DOHH2 (cell line): ENCODE data around the gene HSD17B12.

Experiments
- H3F3A ChIP-seq: fragments of 200-600 bp; sonication (generic), shearing (Covaris generic); 2 replicates; pipeline ENCODE4 v1.6.0; 2016; ENCODE audit warnings: antibody characterized with exemption, mild to moderate bottlenecking; ENCODE audit not compliant: control insufficient read depth, insufficient read depth
- H3K27ac ChIP-seq: fragments of 200-600 bp; sonication (generic); 2 replicates; pipeline ENCODE4 v1.5.1; 2014; ENCODE audit warnings: low read depth, mild to moderate bottlenecking, low read length, moderate library complexity
- H3K27me3 ChIP-seq: fragments of 200-600 bp; sonication (generic); 2 replicates; pipeline ENCODE4 v1.6.1; 2014; ENCODE audit warnings: mild to moderate bottlenecking, low read length, mixed read lengths; ENCODE audit not compliant: control insufficient read depth
- H3K36me3 ChIP-seq: fragments of 200-600 bp; sonication (generic); 2 replicates; pipeline ENCODE4 v1.6.1; 2014; ENCODE audit warnings: mild to moderate bottlenecking, low read length, moderate library complexity, mixed read lengths; ENCODE audit not compliant: control insufficient read depth
- H3K4me1 ChIP-seq: fragments of 200-600 bp; sonication (generic); 2 replicates; pipeline ENCODE4 v1.6.1; 2014; ENCODE audit warnings: mild to moderate bottlenecking, low read length, mixed read lengths; ENCODE audit not compliant: control insufficient read depth
- H3K4me2 ChIP-seq: fragments of 200-600 bp; sonication (generic); 2 replicates; pipeline ENCODE4 v1.6.0; 2014; ENCODE audit warnings: mild to moderate bottlenecking, low read length, moderate library complexity
- H3K4me3 ChIP-seq: fragments of 200-600 bp; sonication (generic); 2 replicates; pipeline ENCODE4 v1.5.1; 2014; ENCODE audit warnings: mild to moderate bottlenecking, low read length, mixed read lengths
- H3K79me2 ChIP-seq: fragments of 200-600 bp; sonication (generic); 2 replicates; pipeline ENCODE4 v1.6.1; 2014; ENCODE audit warnings: mild to moderate bottlenecking, low read length, mixed read lengths; ENCODE audit not compliant: control insufficient read depth
- H3K9me2 ChIP-seq: fragments of 200-600 bp; sonication (generic); replicated peaks from 2 replicates; pipeline ENCODE4 v1.6.1; 2014; ENCODE audit warnings: mild to moderate bottlenecking, low read length, mixed read lengths; ENCODE audit not compliant: control insufficient read depth
- H3K9me3 ChIP-seq: fragments of 200-600 bp; sonication (generic); 2 replicates; pipeline ENCODE4 v1.6.1; 2014; ENCODE audit warnings: antibody characterized with exemption, low read length, mixed read lengths; ENCODE audit not compliant: control insufficient read depth, insufficient read depth
- H4K20me1 ChIP-seq: fragments of 200-600 bp; sonication (generic); 2 replicates; pipeline ENCODE4 v1.6.0; 2014; ENCODE audit warnings: low read depth, mild to moderate bottlenecking, antibody characterized with exemption, low read length, moderate library complexity; ENCODE audit not compliant: control insufficient read depth, insufficient read depth
- EZH2phosphoT487 ChIP-seq: fragments of 200-600 bp; sonication (generic); IDR thresholded peaks from 2 replicates; pipeline ENCODE4 v1.6.1; 2017; ENCODE audit warnings: borderline replicate concordance, mild to moderate bottlenecking, antibody characterized with exemption, low read length, moderate library complexity, mixed read lengths
- TF ChIP-seq, protein P1 (sequence below): fragments of 200-600 bp; sonication (generic); IDR thresholded peaks from one replicate; pipeline ENCODE4 v1.5.1; 2014; ENCODE audit warnings: antibody characterized with exemption, mild to moderate bottlenecking, low read depth, low read length; ENCODE audit not compliant: poor library complexity, severe bottlenecking

The HSD17B12 gene

DNA sequence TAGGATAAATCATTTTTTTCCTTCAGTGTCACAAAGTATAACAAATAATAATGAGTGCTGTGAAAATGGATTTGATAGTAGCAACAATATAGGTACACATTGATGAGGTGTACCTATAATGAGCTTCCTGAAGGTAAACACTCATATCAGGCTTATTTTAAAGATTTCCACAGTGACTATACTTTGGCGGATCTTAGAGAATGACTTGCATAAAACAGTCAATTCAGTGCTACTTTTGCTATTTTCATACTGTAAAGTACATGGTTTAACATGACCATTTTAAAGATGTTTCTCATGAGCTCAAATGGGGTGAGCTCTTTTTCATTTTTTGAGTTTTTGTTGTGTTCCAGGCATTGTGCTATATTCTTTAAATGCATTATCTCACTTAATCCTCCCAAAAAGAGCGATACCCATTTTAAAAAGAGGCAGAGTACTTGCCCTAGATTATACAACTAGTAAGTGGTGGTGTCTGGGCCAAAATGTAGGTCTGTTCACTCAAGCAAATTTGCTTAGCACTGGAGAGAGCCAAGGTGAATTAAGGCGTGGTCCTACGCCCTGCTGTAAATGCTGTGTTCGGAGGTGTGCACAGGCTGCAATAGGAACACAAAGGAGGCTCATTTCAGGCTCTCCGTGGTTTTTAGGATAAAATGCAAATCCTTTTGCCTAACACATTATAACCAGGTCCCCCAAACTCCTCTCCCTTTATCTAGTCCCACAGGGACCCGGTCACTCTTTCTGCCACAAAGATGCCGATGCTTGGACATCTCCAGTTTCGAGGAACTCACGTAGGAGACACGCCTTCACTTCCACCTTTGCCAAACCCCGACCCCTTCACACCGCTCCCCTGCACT is 199.5 kb downstream of the HSD17B12 start:
- no peaks in the 10 kb centered on the region for H3K9me2 ChIP-seq
- TF ChIP-seq, protein P1, sequence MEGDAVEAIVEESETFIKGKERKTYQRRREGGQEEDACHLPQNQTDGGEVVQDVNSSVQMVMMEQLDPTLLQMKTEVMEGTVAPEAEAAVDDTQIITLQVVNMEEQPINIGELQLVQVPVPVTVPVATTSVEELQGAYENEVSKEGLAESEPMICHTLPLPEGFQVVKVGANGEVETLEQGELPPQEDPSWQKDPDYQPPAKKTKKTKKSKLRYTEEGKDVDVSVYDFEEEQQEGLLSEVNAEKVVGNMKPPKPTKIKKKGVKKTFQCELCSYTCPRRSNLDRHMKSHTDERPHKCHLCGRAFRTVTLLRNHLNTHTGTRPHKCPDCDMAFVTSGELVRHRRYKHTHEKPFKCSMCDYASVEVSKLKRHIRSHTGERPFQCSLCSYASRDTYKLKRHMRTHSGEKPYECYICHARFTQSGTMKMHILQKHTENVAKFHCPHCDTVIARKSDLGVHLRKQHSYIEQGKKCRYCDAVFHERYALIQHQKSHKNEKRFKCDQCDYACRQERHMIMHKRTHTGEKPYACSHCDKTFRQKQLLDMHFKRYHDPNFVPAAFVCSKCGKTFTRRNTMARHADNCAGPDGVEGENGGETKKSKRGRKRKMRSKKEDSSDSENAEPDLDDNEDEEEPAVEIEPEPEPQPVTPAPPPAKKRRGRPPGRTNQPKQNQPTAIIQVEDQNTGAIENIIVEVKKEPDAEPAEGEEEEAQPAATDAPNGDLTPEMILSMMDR: no peak
- no peak for TF ChIP-seq EZH2phosphoT487
- peaks cover 20% of the 10 kb centered on the region for H3K36me3 ChIP-seq
- no peaks in the 10 kb centered on the region for H3K27me3 ChIP-seq
- H3K9me3 ChIP-seq: peaks cover 16% of the 10 kb centered on the region; the same call in 1 of the 2 replicates
- no peak overlapping the region for H3K27ac ChIP-seq
- H4K20me1 ChIP-seq: no peaks in the 10 kb centered on the region
- peaks cover 14% of the 10 kb centered on the region for H3K4me1 ChIP-seq
- H3K4me3 ChIP-seq: peak overlapping the region; percentile 92
- H3K4me2 ChIP-seq: peak overlapping the region; percentile 90
- H3K79me2 ChIP-seq: peaks cover 10% of the 10 kb centered on the region
- no peaks in the 10 kb centered on the region for H3F3A ChIP-seq

DNA sequence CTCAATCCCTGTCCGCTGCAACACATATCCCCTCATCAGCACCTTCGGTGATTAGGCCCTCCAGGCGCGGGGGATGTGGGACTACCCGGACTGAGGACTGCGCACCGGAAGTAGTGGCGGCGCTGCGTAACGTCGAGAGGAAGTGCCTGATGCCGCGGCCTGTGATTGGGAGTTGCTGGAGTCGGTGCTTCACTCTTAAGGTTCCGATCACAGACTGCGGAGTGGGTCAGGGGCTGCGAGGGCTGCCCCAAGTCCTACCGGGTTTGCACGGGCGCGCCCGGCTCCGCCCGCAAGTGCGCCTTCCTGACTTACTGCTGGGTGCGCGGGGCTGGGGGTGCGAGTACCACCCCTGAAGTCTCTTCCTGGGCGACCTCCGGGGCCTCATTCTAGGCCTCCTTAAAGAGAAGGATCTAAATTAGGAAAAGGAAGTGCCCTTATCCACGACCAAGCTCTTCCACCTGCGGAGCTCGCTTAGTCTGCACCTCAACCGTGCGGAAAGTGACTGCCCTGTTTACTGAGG is 200.2 kb downstream of the HSD17B12 start, which contains the start of gene ALKBH3:
Gene ALKBH3 (plus strand): TSS at position 192 of the 520 bp plus-strand sequence. CDS start 1,822 bp downstream, outside the sequence.
- peaks cover 10% of the 10 kb centered on the region for H3K79me2 ChIP-seq
- H3K27ac ChIP-seq: no peak within 1 kb of the TSS
- no peaks in the 10 kb centered on the region for H4K20me1 ChIP-seq
- H3K9me3 ChIP-seq: peaks cover 16% of the 10 kb centered on the region; the same call in 1 of the 2 replicates
- peak within 1 kb of the TSS; percentile 90 for H3K4me2 ChIP-seq
- H3K4me1 ChIP-seq: peaks cover 14% of the 10 kb centered on the region
- H3K4me3 ChIP-seq: peak within 1 kb of the TSS; percentile 92
- no peaks in the 10 kb centered on the region for H3K9me2 ChIP-seq
- no peaks in the 10 kb centered on the region for H3F3A ChIP-seq
- no peaks in the 10 kb centered on the region for H3K27me3 ChIP-seq
- H3K36me3 ChIP-seq: peaks cover 24% of the 10 kb centered on the region
- TF ChIP-seq, protein P1: no peak
- TF ChIP-seq EZH2phosphoT487: no peak

DNA sequence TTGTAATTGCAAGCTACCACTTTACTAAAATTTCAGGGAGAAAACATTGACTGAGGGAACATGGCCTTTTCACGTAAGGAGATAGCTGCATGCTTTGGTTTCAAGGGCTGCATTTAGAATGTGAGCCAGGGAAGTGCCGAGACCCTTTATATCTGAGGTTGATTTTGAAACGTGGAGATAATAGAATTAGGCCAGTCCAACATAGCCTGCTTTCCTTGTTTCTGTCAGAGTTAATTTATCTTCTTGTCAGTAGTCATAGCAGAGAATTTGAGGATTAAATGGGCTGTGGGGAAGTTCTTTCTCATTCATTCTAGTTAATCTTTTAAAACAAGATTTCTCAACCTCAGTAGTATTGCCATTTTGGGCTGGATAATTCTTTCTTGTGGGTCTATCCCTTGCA is 212.3 kb downstream of the HSD17B12 start:
- Histone ChIP-seq H3K9me3 (no peaks in the 10 kb centered on the region), H3K4me3 (no peak overlapping the region), H3K36me3 (peaks cover 21% of the 10 kb centered on the region), H3F3A (no peaks in the 10 kb centered on the region), H3K9me2 (no peaks in the 10 kb centered on the region), H3K4me2 (no peak overlapping the region), H3K27me3 (no peaks in the 10 kb centered on the region), H3K27ac (no peak overlapping the region), H3K79me2 (no peaks in the 10 kb centered on the region), H4K20me1 (no peaks in the 10 kb centered on the region), H3K4me1 (no peaks in the 10 kb centered on the region)
- TF ChIP-seq, protein P1: no peak
- no peak for TF ChIP-seq EZH2phosphoT487
